T-helper 1 cell (primary cell): ENCODE data around the gene UBQLN1.

Source experiments
- DNase-seq, 5 donors: peaks; one replicate each; pipeline ENCODE4 v3.0.0-alpha.2; 2012 to 2020

The UBQLN1 gene

DNA sequence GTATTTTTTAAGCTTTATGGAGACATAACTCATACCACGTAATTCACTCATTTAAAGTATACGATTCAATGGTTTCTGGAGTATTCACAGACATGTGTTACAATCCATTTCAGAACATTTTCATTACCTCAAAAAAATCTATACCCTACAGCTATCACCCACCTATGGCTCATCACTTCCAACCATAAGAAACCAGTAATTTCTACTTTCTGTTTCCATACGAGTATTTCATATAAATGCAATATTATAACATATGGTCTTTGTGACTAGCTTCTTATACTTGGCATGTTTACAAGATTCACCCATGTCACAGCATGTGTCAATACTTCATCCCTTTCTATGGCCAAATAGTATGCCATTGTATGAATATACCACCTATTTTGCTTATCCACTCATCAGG lies 18.8 kb downstream of the UBQLN1 start:
- DNase-seq, result no peak

- no peak for DNase-seq
These were observed 26.3 kb downstream of the UBQLN1 start for GRCh38 chr9:83681490-83681889.

DNA sequence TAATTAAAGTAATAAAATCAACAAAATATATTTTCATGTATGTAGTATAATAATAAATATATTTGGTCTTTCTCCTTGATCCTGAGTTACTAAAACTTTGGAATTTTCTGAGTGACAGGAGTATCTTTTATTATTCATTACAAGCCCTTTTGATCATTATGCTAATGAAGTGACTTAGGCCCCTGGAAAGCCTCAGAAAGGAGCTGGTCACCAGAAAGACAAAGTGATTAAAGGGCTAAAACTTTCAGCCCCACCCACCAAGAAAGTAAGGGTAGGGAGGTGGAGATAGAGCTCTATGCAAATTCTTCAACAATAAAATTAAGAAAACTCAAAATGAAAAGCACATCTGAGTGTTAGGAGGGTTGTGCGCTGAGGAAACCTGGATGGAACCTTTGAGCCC lies 27.5 kb downstream of the UBQLN1 start:
- no peak for DNase-seq

DNA sequence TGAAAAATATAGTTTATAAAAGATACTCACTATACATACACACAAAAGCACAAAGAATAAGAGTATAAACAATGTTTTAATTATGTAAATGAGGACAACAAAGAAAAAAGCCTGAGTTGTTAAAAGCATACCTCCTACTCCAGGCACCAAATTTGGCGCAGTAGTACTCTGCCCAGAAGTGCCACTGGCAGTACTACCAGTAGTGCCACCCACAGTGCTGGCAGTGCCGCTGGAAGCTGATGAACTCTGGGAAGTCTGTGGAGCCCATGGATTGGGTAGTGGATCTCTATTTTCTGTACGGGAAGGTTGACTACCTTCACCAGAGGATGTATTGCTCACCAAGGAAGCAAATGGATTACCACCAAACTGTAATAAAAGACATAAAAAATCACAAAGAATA lies 30.2 kb downstream of the UBQLN1 start:
- no peak for DNase-seq

GRCh38 chr9:83675466-83675865 lies 32.3 kb downstream of the UBQLN1 start:
- DNase-seq, result no peak

DNA sequence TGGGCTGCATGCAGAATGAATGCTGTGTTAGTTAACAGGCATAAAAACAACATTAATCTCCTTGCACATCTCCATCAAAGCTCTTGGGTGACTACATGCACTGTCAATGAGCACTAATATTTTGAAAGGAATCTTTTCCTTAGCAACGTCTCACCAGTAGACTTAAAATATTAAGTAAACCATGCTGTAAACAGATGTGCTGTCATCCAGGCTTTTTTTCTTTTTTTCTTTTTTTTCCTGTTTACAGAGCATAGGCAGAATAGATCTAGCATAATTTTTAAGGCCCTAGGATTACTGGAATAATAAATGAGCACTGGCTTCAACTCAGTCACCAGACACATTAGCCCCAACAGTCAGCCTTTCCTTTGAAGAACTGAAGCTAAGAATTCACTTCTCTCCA lies 36.3 kb downstream of the UBQLN1 start:
- DNase-seq, result no peak

GRCh38 chr9:83670381-83670780 lies 37.4 kb downstream of the UBQLN1 start:
- no peak for DNase-seq

DNA sequence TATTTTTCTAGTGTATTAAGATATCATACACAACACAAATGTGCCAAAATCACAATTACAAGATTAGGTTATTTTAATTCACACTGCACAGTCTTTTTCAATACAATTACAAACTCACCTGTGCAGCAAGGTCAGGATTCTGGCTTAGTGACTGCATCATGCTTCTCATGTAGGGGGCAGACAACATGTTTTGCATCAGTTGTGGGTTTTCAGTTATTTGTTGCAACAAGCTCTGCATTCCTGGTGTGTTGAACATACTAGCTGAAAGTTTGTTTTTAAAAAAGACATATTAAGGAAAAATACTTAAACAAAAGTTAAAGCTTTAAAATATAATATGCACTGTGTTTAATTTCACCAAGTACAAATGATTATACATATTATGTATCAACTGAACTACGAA lies 38.7 kb downstream of the UBQLN1 start:
- no peak for DNase-seq

DNA sequence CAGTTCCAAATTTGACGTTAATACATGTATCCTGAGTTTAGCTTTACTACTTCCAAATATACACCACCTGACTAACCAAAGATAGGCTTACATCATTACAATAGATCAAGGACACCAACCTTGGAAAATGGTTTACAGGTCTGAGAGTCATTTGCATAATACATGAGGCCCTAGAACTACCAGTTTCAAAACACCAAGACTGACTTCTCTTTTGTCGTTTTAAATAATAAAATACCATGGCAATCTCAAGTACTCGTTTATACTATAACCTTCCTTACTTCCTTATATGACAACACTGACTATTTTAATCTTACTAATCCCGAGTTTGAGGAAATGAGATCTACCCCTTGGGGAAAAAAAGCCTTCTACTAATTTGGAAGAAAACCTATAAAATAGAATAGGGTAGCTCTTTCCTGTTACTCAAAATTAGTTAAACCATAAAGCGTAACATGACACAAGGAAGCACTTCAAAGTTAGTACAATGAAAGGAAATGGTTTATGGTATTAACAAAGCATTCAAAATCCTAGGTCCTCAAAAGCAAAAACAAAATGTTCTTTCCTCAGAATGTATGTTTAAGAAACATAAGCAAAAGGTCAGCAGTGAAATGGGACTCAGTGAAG lies 42.1 kb downstream of the UBQLN1 start:
- no peak for DNase-seq

- no peak for DNase-seq
These were observed 44.8 kb downstream of the UBQLN1 start for GRCh38 chr9:83662933-83663332.

GRCh38 chr9:83656952-83657351 lies 50.8 kb downstream of the UBQLN1 start:
- no peak for DNase-seq

- DNase-seq, result no peak
These were observed 51.6 kb downstream of the UBQLN1 start for GRCh38 chr9:83656032-83656680.

DNA sequence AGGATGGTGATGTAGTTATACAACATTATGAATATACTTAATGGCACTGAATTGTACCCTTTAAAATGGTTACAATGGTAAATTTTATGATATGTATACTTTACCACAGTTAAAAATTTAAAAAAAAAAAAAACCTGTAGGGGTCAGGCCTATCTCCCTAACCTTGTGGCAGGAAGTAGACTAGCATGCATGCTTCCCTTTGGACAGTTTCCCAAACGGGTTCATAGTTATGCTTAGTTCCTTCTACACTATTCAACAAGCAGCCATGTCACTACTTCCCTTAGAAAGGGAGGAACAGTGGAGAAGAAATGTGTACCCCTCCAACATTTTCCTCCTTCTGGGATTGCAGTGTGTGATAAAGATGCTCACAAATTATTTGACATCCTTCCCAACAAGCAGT lies 52.3 kb downstream of the UBQLN1 start:
- no peak for DNase-seq

DNA sequence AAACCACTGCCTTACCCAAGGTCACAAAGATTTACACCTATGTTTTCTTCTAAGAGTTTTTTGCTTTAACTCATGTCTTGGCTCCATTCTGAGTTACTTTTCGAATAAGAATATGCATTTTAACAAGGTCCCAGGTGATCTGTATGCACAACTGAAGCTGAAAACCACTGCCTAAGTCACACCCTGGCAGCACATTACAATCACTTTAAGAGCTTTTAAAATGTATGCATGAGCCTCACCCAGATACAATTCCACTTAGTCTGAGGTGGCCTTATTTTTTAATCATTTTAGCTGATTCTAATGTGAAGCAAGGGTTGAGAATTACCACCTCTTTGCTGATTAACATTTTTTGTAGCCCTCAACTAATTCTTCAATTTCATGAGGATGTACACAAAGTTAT lies 55.3 kb downstream of the UBQLN1 start:
- no peak for DNase-seq

GRCh38 chr9:83651558-83651957 lies 56.2 kb downstream of the UBQLN1 start:
- no peak for DNase-seq

DNA sequence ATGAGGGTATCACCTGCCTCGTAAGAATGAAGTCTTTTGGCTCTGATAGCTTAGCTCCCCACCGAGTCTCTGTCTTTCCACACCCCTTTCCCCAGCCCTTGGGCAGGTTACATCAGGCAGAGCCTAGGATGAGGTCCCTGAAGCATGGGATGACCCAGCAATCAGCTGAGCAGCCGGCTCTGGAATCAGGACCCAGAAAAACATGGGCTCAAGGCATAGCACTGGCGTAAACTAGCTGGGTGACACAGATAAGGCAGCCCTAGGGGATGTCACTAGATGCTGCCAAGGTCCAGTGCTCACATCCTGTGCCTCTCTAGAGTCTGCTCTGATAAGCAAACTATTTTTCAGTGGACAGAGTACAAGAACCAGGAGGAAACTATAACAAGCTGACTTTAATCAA lies 58.2 kb downstream of the UBQLN1 start:
- no peak for DNase-seq

- DNase-seq, result peak; percentile 46 to 74 (median 61)
These were observed 58.7 kb downstream of the UBQLN1 start for GRCh38 chr9:83649080-83649479.

DNA sequence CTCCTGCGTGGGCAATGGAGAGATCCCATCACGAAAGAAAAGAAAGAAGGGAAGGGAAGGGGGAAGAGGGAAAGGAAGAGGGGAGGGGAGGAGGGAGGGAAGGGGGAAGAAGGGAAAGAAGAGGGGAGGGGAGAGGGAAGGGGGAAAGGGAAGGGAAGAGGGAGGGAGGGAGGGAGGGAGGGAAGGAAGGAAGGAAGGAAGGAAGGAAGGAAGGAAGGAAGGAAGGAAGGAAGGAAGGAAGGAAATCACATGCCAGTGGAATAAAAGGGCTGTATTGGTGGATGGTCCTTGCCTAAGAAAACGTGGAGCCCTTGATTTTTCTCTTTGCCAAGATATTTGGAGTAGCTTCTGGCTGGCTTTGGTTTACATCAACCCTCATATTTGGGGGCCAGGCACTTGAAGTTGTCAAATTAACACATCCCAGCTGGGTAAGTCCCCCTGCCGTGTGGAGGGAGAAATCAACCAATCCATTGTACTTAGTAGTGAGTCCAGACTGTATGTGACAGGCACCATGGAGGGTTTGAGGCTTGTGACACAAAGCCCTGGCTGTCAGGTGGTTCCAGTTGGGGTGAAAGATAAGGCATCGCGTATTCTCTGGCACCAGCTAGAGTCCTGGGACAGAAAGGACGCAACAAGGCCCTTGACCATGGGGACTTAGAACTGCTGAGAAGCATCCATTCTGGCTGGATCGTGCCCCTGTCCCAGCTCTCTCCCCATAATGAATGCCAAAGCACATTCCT lies 61.1 kb downstream of the UBQLN1 start:
- DNase-seq, result no peak

DNA sequence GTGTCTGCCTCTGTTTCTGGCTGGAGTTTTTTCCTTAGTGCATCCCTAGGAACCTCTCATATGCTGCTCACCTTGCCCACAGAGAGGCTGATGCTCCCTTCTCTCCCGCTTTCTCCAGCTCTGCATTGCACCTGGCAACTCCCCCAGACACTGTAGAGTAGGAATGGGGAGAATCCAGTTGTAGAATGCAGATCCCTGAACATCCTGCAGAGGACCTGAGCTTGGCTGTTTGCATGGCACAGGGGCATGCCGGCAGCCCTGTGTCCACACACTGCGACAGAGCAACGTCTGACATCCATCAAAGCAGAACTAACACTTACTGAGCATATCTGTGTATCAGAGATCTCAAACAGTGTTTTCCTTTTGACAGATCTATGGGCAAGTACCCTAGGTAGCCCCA lies 65.0 kb downstream of the UBQLN1 start:
- no peak for DNase-seq

GRCh38 chr9:83639266-83639665 lies 68.5 kb downstream of the UBQLN1 start:
- DNase-seq, result no peak

GRCh38 chr9:83637389-83637788 lies 70.4 kb downstream of the UBQLN1 start:
- DNase-seq, result no peak

- no peak for DNase-seq
These were observed 70.9 kb downstream of the UBQLN1 start for GRCh38 chr9:83636813-83637212.

- no peak for DNase-seq
These were observed 74.1 kb downstream of the UBQLN1 start for GRCh38 chr9:83633676-83634075.

GRCh38 chr9:83633255-83633654 lies 74.5 kb downstream of the UBQLN1 start:
- DNase-seq, result no peak
